GM21717 (cell line): Measurements from ENCODE around the gene ABCA5.
"Not testable (repeated sequence)": the region's sequence is repeated elsewhere in the genome, so short reads cannot be mapped to it uniquely, and the experiment has no call there.

Experiments
- ATAC-seq: cut with Tn5 transposase; IDR thresholded peaks from one replicate; pipeline ENCODE4 v1.9.1; 2021; ENCODE audit warnings: mild to moderate bottlenecking, moderate library complexity; ENCODE audit not compliant: unreplicated experiment

Gene ABCA5

GRCh38 chr17:69213059-69213813, 113.7 kb downstream of the ABCA5 start:
- no peak for ATAC-seq

GRCh38 chr17:69208640-69209039, 118.3 kb downstream of the ABCA5 start:
- no peak for ATAC-seq

- no peak for ATAC-seq
Measured at GRCh38 chr17:69207151-69207550, 119.8 kb downstream of the ABCA5 start.

- ATAC-seq: no peak
Measured at GRCh38 chr17:69198238-69198637, 128.7 kb downstream of the ABCA5 start.

DNA sequence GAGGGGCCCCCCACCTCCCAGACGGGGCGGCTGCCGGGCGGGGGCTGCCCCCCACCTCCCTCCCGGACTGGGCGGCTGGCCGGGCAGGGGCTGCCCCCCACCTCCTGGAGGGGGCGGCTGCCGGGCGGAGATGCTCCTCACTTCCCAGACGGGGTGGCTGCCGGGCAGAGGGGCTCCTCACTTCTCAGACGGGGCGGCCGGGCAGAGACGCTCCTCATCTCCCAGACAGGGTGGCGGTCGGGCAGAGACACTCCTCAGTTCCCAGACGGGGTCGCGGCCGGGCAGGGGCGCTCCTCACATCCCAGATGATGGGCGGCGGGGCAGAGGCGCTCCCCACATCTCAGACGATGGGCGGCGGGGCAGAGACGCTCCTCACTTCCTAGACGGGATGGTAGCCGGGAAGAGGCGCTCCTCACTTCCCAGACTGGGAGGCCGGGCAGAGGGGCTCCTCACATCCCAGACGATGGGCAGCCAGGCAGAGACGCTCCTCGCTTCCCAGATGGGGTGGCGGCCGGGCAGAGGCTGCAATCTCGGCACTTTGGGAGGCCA, 130.8 kb downstream of the ABCA5 start:
- not testable (repeated sequence) for ATAC-seq
